SK-N-SH (cell line): ENCODE measurements around the gene PADI4. TPM values are rescaled to one million over a fixed set of nuclear protein-coding genes. Genes with fewer than 3 reads are reported as not detected.

Source experiments
- CTCF ChIA-PET: fragments of 300-600, 350-600 bp; formaldehyde crosslinking; extraction: SDS; loops from one replicate; lab custom pipeline; 2021; lab: Yijun Ruan, JAX
- POLR2A ChIA-PET: fragments of 350-600 bp; sonication (Branson Sonifier 250); formaldehyde crosslinking; extraction: SDS; loops from one replicate; lab custom pipeline; 2020; ENCODE audit warnings: antibody characterized with exemption, inconsistent platforms; lab: Yijun Ruan, JAX
- DNase-seq: peaks from one replicate; pipeline ENCODE4 v3.0.0; 2012
- H2AFZ ChIP-seq: fragments of 200-600 bp; sonication (generic); 2 replicates; pipeline ENCODE4 v1.8.1; 2016; ENCODE audit warnings: antibody characterized with exemption, mild to moderate bottlenecking, low read depth
- H3F3A ChIP-seq: fragments of 200-600 bp; sonication (generic); replicated peaks from 2 replicates; pipeline ENCODE3; 2016; ENCODE audit warnings: antibody characterized with exemption, mild to moderate bottlenecking; ENCODE audit not compliant: insufficient read depth
- H3K27ac ChIP-seq, 2 experiments: fragments of 200-500 bp in 1 of 2; fragments of 200-600 bp in 1 of 2; sonication (Bioruptor generic) in 1 of 2; sonication (generic), shearing (Covaris generic) in 1 of 2; 2 replicates each; pipeline versions ENCODE4 v1.5.1 to v1.6.1; 2014 to 2016; ENCODE audit warnings: low read depth in 2 of 2, inconsistent platforms in 1 of 2, low read length in 1 of 2, mild to moderate bottlenecking in 1 of 2, mixed read lengths in 1 of 2
- H3K27me3 ChIP-seq: fragments of 200-600 bp; sonication (generic), shearing (Covaris generic); 2 replicates; pipeline ENCODE4 v1.6.1; 2016; ENCODE audit warnings: mixed run types; ENCODE audit not compliant: insufficient read depth
- H3K36me3 ChIP-seq, 2 experiments: fragments of 200-500 bp in 1 of 2; fragments of 200-600 bp in 1 of 2; sonication (Bioruptor generic) in 1 of 2; sonication (generic) in 1 of 2; replicated peaks in 1 of 2; 2 replicates each; pipeline versions ENCODE3 to v1.5.1; 2014 to 2016; ENCODE audit warnings: low read length in 1 of 2, mild to moderate bottlenecking in 1 of 2; ENCODE audit not compliant: insufficient read depth in 2 of 2, control insufficient read depth in 1 of 2
- H3K4me1 ChIP-seq, 2 experiments: fragments of 200-500 bp in 1 of 2; fragments of 200-600 bp in 1 of 2; sonication (Bioruptor generic) in 1 of 2; sonication (generic), shearing (Covaris generic) in 1 of 2; 2 replicates each; pipeline versions ENCODE4 v1.5.1 to v1.6.1; 2014 to 2016; ENCODE audit warnings: low read depth in 1 of 2, low read length in 1 of 2, mixed run types in 1 of 2; ENCODE audit not compliant: insufficient read depth in 2 of 2, control insufficient read depth in 1 of 2
- H3K4me2 ChIP-seq: fragments of 200-600 bp; sonication (generic), shearing (Covaris generic); 2 replicates; pipeline ENCODE4 v1.6.1; 2017; ENCODE audit warnings: mixed run types
- H3K4me3 ChIP-seq, 2 experiments: fragments of 200-500 bp in 1 of 2; fragments of 200-600 bp in 1 of 2; sonication (Bioruptor generic) in 1 of 2; sonication (generic), shearing (Covaris generic) in 1 of 2; 2 replicates each; pipeline versions ENCODE4 v1.5.1 to v1.8.1; 2014 to 2016; ENCODE audit warnings: low read depth in 2 of 2, inconsistent platforms in 1 of 2, low read length in 1 of 2, mild to moderate bottlenecking in 1 of 2, mixed read lengths in 1 of 2, moderate library complexity in 1 of 2
- H3K79me2 ChIP-seq: fragments of 200-600 bp; sonication (generic); 2 replicates; pipeline ENCODE4 v1.8.1; 2017; ENCODE audit warnings: mild to moderate bottlenecking; ENCODE audit not compliant: insufficient read depth
- H3K9ac ChIP-seq: fragments of 200-600 bp; sonication (generic); 2 replicates; pipeline ENCODE4 v1.6.1; 2017; ENCODE audit warnings: mixed run types
- H3K9me2 ChIP-seq: fragments of 200-600 bp; sonication (generic); 2 replicates; pipeline ENCODE4 v1.6.1; 2017; ENCODE audit warnings: mixed run types
- H3K9me3 ChIP-seq: fragments of 200-600 bp; sonication (generic); 2 replicates; pipeline ENCODE4 v1.6.1; 2017; ENCODE audit warnings: mixed run types, mild to moderate bottlenecking, moderate library complexity
- H4K20me1 ChIP-seq: fragments of 200-600 bp; sonication (generic); 2 replicates; pipeline ENCODE4 v1.6.1; 2017; ENCODE audit warnings: mild to moderate bottlenecking, mixed run types; ENCODE audit not compliant: insufficient read depth
- CHD2 ChIP-seq: fragments of 150-350 bp; IDR thresholded peaks from 2 replicates; pipeline ENCODE4 v1.6.1; 2018; ENCODE audit warnings: low read length; ENCODE audit not compliant: partially characterized antibody
- ELF1 ChIP-seq: IDR thresholded peaks from 2 replicates; pipeline ENCODE4 v1.4.0; 2012
- EZH2phosphoT487 ChIP-seq: fragments of 200-600 bp; sonication (generic); IDR thresholded peaks from 2 replicates; pipeline ENCODE4 v1.6.1; 2017; ENCODE audit warnings: low read depth, mixed run types, mild to moderate bottlenecking, antibody characterized with exemption, moderate library complexity, borderline replicate concordance
- FOXM1 ChIP-seq: IDR thresholded peaks from 2 replicates; pipeline ENCODE4 v1.4.0; 2012; ENCODE audit warnings: low read depth, mild to moderate bottlenecking
- GATA2 ChIP-seq: sonication (generic); formaldehyde crosslinking; IDR thresholded peaks from 2 replicates; pipeline ENCODE4 v1.5.0; 2020; ENCODE audit warnings: mild to moderate bottlenecking, missing genetic modification reagents
- NRF1 ChIP-seq: IDR thresholded peaks from 2 replicates; pipeline ENCODE4 v1.6.1; 2012; ENCODE audit warnings: low read depth, mild to moderate bottlenecking, low read length
- RAD21 ChIP-seq: IDR thresholded peaks from 2 replicates; pipeline ENCODE4 v1.6.1; 2012; ENCODE audit warnings: mild to moderate bottlenecking, low read length
- RCOR1 ChIP-seq: fragments of 150-350 bp; IDR thresholded peaks from 2 replicates; pipeline ENCODE4 v1.6.1; 2017; ENCODE audit warnings: antibody characterized with exemption, low read length
- RXRA ChIP-seq: IDR thresholded peaks from 2 replicates; pipeline ENCODE4 v1.4.0; 2012; ENCODE audit warnings: low read depth, mild to moderate bottlenecking, borderline replicate concordance
- TCF12 ChIP-seq: IDR thresholded peaks from 2 replicates; pipeline ENCODE4 v1.4.0; 2012
- WGBS: methylation state at CpG from one replicate; pipeline ENCODE4 v1.1.6; 2017; ENCODE audit warnings: low lambda C conversion rate; 5-methylcytosine and 5-hydroxymethylcytosine counted together
- polyA plus RNA-seq, 3 experiments: library from polyadenylated mRNA; depleted of rRNA; stranded (reverse); fragments of >200 nt; gene quantifications; 2 replicates each; pipeline ENCODE4 v1.2.3, GENCODE V29; 2012
- TF ChIP-seq, protein P1 (sequence below): fragments of 200-600 bp; sonication (generic); IDR thresholded peaks from 2 replicates; pipeline ENCODE4 v1.6.1; 2017; ENCODE audit warnings: antibody characterized with exemption, mild to moderate bottlenecking, moderate library complexity
- TF ChIP-seq, protein P2 (sequence below): IDR thresholded peaks from 2 replicates; pipeline ENCODE4 v1.4.0; 2012; ENCODE audit warnings: low read depth, borderline replicate concordance
- TF ChIP-seq, protein P3 (sequence below): IDR thresholded peaks from 2 replicates; pipeline ENCODE4 v1.4.0; 2012; ENCODE audit warnings: low read depth, borderline replicate concordance
- TF ChIP-seq, protein P4 (sequence below): fragments of 150-350 bp; IDR thresholded peaks from 2 replicates; pipeline ENCODE4 v1.6.1; 2016; ENCODE audit warnings: mild to moderate bottlenecking, low read depth, low read length

PADI4 gene
- polyA plus RNA-seq, 1 of the 3 experiments (the other 2 are of a cell fraction), result not detected

DNA sequence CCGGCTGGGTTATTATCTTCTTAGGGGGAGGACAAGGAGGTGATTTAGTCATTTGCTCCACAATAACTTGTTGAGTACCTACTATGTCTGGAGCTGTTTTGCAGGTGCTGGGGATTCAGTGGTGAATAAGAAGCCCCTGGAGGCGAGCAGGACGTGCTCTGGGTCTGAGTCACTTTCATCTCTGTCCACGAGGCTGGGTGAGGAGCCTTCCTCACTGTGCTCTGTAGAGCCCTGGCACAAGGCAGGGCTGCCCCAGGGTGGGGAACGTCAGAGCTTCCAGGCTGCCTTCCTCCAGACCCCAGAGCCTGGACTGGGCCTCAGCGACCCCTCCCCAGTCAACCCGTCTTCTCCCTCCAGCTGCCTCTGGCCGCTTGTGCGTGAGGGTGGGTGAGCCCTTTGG is 61.5 kb downstream of the PADI4 start (continued):
- TF ChIP-seq, protein P1, sequence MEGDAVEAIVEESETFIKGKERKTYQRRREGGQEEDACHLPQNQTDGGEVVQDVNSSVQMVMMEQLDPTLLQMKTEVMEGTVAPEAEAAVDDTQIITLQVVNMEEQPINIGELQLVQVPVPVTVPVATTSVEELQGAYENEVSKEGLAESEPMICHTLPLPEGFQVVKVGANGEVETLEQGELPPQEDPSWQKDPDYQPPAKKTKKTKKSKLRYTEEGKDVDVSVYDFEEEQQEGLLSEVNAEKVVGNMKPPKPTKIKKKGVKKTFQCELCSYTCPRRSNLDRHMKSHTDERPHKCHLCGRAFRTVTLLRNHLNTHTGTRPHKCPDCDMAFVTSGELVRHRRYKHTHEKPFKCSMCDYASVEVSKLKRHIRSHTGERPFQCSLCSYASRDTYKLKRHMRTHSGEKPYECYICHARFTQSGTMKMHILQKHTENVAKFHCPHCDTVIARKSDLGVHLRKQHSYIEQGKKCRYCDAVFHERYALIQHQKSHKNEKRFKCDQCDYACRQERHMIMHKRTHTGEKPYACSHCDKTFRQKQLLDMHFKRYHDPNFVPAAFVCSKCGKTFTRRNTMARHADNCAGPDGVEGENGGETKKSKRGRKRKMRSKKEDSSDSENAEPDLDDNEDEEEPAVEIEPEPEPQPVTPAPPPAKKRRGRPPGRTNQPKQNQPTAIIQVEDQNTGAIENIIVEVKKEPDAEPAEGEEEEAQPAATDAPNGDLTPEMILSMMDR, result no peak

DNA sequence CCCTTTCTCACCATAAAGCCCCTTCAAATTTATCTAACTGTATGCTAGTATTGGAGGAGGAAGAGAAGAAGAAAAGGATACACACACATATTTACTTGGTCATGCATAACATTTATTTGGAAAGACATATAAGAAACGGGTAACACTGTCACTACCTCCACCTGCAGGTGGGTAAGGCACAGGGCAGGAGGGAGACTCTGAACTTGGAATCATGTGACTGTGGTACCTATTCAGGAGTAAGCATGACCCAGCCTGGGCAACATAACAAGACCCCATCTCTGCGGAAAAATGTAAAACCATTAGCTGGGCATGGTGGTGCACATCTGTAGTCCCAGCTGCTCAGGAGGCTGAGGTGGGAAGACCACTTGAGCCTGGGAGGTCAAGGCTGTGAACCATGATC is 62.6 kb downstream of the PADI4 start:
- Histone ChIP-seq H4K20me1 (no peaks in the 10 kb centered on the region), H3K4me1 (no peaks in the 10 kb centered on the region), H3K9me3 (no peaks in the 10 kb centered on the region), H2AFZ (no peak overlapping the region), H3K79me2 (no peaks in the 10 kb centered on the region), H3K36me3 (no peaks in the 10 kb centered on the region), H3K4me3 (no peak overlapping the region), H3F3A (no peaks in the 10 kb centered on the region), H3K9me2 (no peaks in the 10 kb centered on the region), H3K27me3 (peaks cover 26% of the 10 kb centered on the region; the same call in 1 of the 2 replicates), H3K4me2 (no peak overlapping the region), H3K27ac (no peak overlapping the region), H3K9ac (no peak overlapping the region)
- ChIA-PET CTCF (interaction anchor here (0.6 to 1.5 kb wide), 2 partner anchors 82 to 310 kb away, joined by 3 to 4 read pairs; no protein-coding TSS in a partner anchor), POLR2A (no interaction called here)
- WGBS, result 73% methylated on average over 2 of the region's 2 CpGs
- TF ChIP-seq RCOR1, result no peak
- TF ChIP-seq, protein P1, result peak; percentile 24; the same call in 1 of the 2 replicates
- DNase-seq, result no peak

DNA sequence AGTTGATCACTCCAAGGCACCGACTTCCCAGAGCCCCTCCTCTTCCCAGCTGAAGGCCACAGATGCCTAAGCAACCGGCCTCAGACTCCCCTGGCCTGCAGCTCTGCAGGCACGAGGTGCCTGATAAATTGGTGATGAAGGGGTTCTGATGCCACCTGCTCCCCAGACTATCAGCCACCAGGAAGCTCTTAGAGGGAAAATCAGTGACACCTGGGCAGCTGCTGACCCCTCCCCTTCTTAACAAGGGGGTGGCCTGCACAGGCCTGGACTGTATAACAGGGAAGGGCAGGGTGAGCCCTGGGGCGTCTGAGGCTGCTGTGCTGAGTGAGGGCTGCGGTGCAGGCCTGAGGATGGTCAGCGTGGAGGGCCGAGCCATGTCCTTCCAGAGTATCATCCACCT is 63.9 kb downstream of the PADI4 start, which contains the start of gene PADI6:
TSS of gene PADI6 (plus strand) at position 301 of the 400 bp plus-strand sequence. CDS start at position 351, 50 bp downstream.
- H3K79me2 ChIP-seq, result no peaks in the 10 kb centered on the region
- no peak within 1 kb of the TSS for H2AFZ ChIP-seq
- DNase-seq, result no peak
- POLR2A ChIA-PET, result no interaction called here
- no peaks in the 10 kb centered on the region for H3K4me1 ChIP-seq
- H3K9me2 ChIP-seq, result no peaks in the 10 kb centered on the region
- H3K27ac ChIP-seq, result no peak within 1 kb of the TSS
- no peak within 1 kb of the TSS for H3K4me3 ChIP-seq
- no peaks in the 10 kb centered on the region for H3F3A ChIP-seq
- no peak within 1 kb of the TSS for H3K9ac ChIP-seq
- H3K36me3 ChIP-seq, result no peaks in the 10 kb centered on the region
- 30% methylated on average over 7 of the region's 7 CpGs for WGBS
- CTCF ChIA-PET, result interaction anchor here (1.1 to 1.2 kb wide), 2 partner anchors 9 to 30 kb away, joined by 3 read pairs; no protein-coding TSS in a partner anchor
- H4K20me1 ChIP-seq, result no peaks in the 10 kb centered on the region
- peaks cover 14% of the 10 kb centered on the region; the same call in 1 of the 2 replicates for H3K27me3 ChIP-seq
- no peaks in the 10 kb centered on the region for H3K9me3 ChIP-seq
- no peak within 1 kb of the TSS for H3K4me2 ChIP-seq
- TF ChIP-seq GATA2 (no peak), RXRA (no peak), ELF1 (no peak), FOXM1 (no peak), EZH2phosphoT487 (no peak), TCF12 (no peak), NRF1 (no peak), RAD21 (no peak), CHD2 (no peak)
- TF ChIP-seq, protein P2, sequence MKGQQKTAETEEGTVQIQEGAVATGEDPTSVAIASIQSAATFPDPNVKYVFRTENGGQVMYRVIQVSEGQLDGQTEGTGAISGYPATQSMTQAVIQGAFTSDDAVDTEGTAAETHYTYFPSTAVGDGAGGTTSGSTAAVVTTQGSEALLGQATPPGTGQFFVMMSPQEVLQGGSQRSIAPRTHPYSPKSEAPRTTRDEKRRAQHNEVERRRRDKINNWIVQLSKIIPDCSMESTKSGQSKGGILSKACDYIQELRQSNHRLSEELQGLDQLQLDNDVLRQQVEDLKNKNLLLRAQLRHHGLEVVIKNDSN, result no peak
- TF ChIP-seq, protein P3, sequence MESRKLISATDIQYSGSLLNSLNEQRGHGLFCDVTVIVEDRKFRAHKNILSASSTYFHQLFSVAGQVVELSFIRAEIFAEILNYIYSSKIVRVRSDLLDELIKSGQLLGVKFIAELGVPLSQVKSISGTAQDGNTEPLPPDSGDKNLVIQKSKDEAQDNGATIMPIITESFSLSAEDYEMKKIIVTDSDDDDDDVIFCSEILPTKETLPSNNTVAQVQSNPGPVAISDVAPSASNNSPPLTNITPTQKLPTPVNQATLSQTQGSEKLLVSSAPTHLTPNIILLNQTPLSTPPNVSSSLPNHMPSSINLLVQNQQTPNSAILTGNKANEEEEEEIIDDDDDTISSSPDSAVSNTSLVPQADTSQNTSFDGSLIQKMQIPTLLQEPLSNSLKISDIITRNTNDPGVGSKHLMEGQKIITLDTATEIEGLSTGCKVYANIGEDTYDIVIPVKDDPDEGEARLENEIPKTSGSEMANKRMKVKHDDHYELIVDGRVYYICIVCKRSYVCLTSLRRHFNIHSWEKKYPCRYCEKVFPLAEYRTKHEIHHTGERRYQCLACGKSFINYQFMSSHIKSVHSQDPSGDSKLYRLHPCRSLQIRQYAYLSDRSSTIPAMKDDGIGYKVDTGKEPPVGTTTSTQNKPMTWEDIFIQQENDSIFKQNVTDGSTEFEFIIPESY, result no peak
- TF ChIP-seq, protein P4, sequence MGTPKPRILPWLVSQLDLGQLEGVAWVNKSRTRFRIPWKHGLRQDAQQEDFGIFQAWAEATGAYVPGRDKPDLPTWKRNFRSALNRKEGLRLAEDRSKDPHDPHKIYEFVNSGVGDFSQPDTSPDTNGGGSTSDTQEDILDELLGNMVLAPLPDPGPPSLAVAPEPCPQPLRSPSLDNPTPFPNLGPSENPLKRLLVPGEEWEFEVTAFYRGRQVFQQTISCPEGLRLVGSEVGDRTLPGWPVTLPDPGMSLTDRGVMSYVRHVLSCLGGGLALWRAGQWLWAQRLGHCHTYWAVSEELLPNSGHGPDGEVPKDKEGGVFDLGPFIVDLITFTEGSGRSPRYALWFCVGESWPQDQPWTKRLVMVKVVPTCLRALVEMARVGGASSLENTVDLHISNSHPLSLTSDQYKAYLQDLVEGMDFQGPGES, result no peak
- TF ChIP-seq, protein P1, result no peak
